HepG2 (cell line): ENCODE results near the gene APBA1. TPM values are rescaled to one million over a fixed set of nuclear protein-coding genes. Genes with fewer than 3 reads are reported as not detected.

ENCODE experiments used
- ATAC-seq: fragments of 200-7000 bp; cut with Tn5 transposase; 3 replicates; pipeline ENCODE4 v1.9.1; 2020; ENCODE audit warnings: mild to moderate bottlenecking, moderate library complexity
- BruUV-seq: library from RNA; stranded (reverse); fragments of 400-500 nt; replicated peaks from 2 replicates; lab custom pipeline; 2021; lab: Mats Ljungman, UMichigan
- CTCF ChIA-PET: fragments of 300-600 bp; formaldehyde crosslinking; extraction: SDS; loops from one replicate; lab custom pipeline; 2021; ENCODE audit warnings: low total read pairs, inconsistent platforms, low intra/inter-chr PET ratio; lab: Yijun Ruan, JAX
- POLR2A ChIA-PET: fragments of 350-600 bp; sonication (Branson Sonifier 250); formaldehyde crosslinking; loops from one replicate; lab custom pipeline; 2020; ENCODE audit warnings: antibody characterized with exemption, inconsistent platforms; lab: Yijun Ruan, JAX
- DNase-seq: peaks from one replicate; pipeline ENCODE4 v3.0.0-alpha.2; 2015; ENCODE audit warnings: low spot score
- FAIRE-seq: peaks from 3 replicates; lab custom pipeline; 2011; peaks lifted over from hg19 to GRCh38; lab: Jason Lieb, UNC
- H2AFZ ChIP-seq: one replicate; pipeline ENCODE4 v1.6.1; 2011; ENCODE audit warnings: low read length, inconsistent platforms
- H3K27ac ChIP-seq: fragments of 300-600 bp; 3 replicates; pipeline ENCODE4 v1.8.0; 2011; ENCODE audit warnings: mixed run types, mild to moderate bottlenecking, mixed read lengths, low read length, inconsistent platforms; ENCODE audit not compliant: insufficient read depth; ENCODE audit errors: extremely low read length
- H3K27me3 ChIP-seq, 2 experiments: fragments of 200-600 bp in 1 of 2; 2 replicates in 1 of 2; 3 replicates in 1 of 2; pipeline versions ENCODE4 v1.6.0 to v1.8.0; 2011; ENCODE audit warnings: low read length in 2 of 2, mild to moderate bottlenecking in 2 of 2, moderate library complexity in 2 of 2, inconsistent platforms in 1 of 2; ENCODE audit not compliant: insufficient read depth in 2 of 2, control insufficient read depth in 1 of 2
- H3K36me3 ChIP-seq, 2 experiments: fragments of 200-600 bp in 1 of 2; replicated peaks in 1 of 2; 2 replicates in 1 of 2; 3 replicates in 1 of 2; pipeline versions ENCODE4 v1.5.1 to v1.8.0; 2011; ENCODE audit warnings: low read length in 2 of 2, inconsistent platforms in 1 of 2; ENCODE audit not compliant: insufficient read depth in 2 of 2, control insufficient read depth in 1 of 2
- H3K4me1 ChIP-seq: 2 replicates; pipeline ENCODE4 v1.5.1; 2012; ENCODE audit warnings: low read length, inconsistent platforms; ENCODE audit not compliant: insufficient read depth
- H3K4me2 ChIP-seq: 2 replicates; pipeline ENCODE4 v1.6.0; 2011; ENCODE audit warnings: low read depth, low read length, inconsistent platforms
- H3K4me3 ChIP-seq, 3 experiments: fragments of 200-600 bp in 1 of 3; sonication (generic), shearing (Covaris generic) in 1 of 3; replicated peaks in 1 of 3; 2 replicates each; pipeline ENCODE4 v1.5.1; 2011 to 2016; ENCODE audit warnings: low read length in 3 of 3, inconsistent platforms in 2 of 3, low read depth in 2 of 3, mild to moderate bottlenecking in 2 of 3, control low read depth in 1 of 3, mixed read lengths in 1 of 3; ENCODE audit not compliant: insufficient read depth in 1 of 3
- H3K79me2 ChIP-seq: one replicate; pipeline ENCODE4 v1.6.1; 2011; ENCODE audit warnings: low read length, inconsistent platforms; ENCODE audit not compliant: insufficient read depth
- H3K9ac ChIP-seq: 2 replicates; pipeline ENCODE4 v1.6.0; 2011; ENCODE audit warnings: mild to moderate bottlenecking, low read depth, low read length, inconsistent platforms; ENCODE audit not compliant: insufficient read depth
- H3K9me3 ChIP-seq: 2 replicates; pipeline ENCODE4 v1.5.1; 2012; ENCODE audit warnings: mild to moderate bottlenecking, low read length
- H4K20me1 ChIP-seq: 2 replicates; pipeline ENCODE4 v1.6.0; 2011; ENCODE audit warnings: inconsistent platforms, mild to moderate bottlenecking, low read length, moderate library complexity; ENCODE audit not compliant: insufficient read depth
- BCL3 ChIP-seq: sonication (generic); formaldehyde crosslinking; IDR thresholded peaks from 2 replicates; pipeline ENCODE4 v1.5.1; 2020; ENCODE audit warnings: mild to moderate bottlenecking, missing genetic modification reagents, moderate library complexity
- CREM ChIP-seq, 2 experiments: sonication (generic) in 1 of 2; formaldehyde crosslinking in 1 of 2; IDR thresholded peaks; 2 replicates each; pipeline versions ENCODE4 v1.4.0 to v1.6.1; 2016 to 2020; ENCODE audit warnings: antibody characterized with exemption in 1 of 2, mild to moderate bottlenecking in 1 of 2, missing genetic modification reagents in 1 of 2
- HDAC6 ChIP-seq: fragments of 200-600 bp; sonication (generic); IDR thresholded peaks from 2 replicates; pipeline ENCODE4 v1.7.0; 2017; ENCODE audit warnings: mild to moderate bottlenecking, antibody characterized with exemption, low read length, low read depth
- HMGA1 ChIP-seq: sonication (generic); formaldehyde crosslinking; conservative IDR thresholded peaks from 2 replicates; pipeline ENCODE4 v1.4.0; 2020; ENCODE audit warnings: missing genetic modification reagents
- MAX ChIP-seq: IDR thresholded peaks from 2 replicates; pipeline ENCODE4 v1.6.1; 2012; ENCODE audit warnings: inconsistent platforms
- MIXL1 ChIP-seq: IDR thresholded peaks from 2 replicates; pipeline ENCODE4 v1.6.1; 2016
- PAWR ChIP-seq: sonication (generic); formaldehyde crosslinking; IDR thresholded peaks from 2 replicates; pipeline ENCODE4 v1.4.0; 2020; ENCODE audit warnings: missing genetic modification reagents, mild to moderate bottlenecking, borderline replicate concordance
- POLR2A ChIP-seq, 2 experiments: IDR thresholded peaks; 2 replicates each; pipeline ENCODE4 v1.6.1; 2011; ENCODE audit warnings: low read depth in 2 of 2, low read length in 2 of 2, mild to moderate bottlenecking in 1 of 2, moderate library complexity in 1 of 2; ENCODE audit not compliant: insufficient read depth in 1 of 2
- SIN3B ChIP-seq: fragments of 150-350 bp; IDR thresholded peaks from 2 replicates; pipeline ENCODE4 v1.6.1; 2014; ENCODE audit warnings: low read length
- TEAD3 ChIP-seq: optimal IDR thresholded peaks from 2 replicates; pipeline ENCODE3; 2016; ENCODE audit warnings: borderline replicate concordance
- U2AF1 ChIP-seq: fragments of 200-400 bp; formaldehyde crosslinking; optimal IDR thresholded peaks from 2 replicates; pipeline ENCODE3; 2017; ENCODE audit warnings: mild to moderate bottlenecking, low read depth, low read length
- ZKSCAN1 ChIP-seq: fragments of 150-350 bp; IDR thresholded peaks from 2 replicates; pipeline ENCODE4 v1.6.1; 2014; ENCODE audit warnings: low read length
- WGBS: methylation state at CpG from one replicate; pipeline ENCODE4 v1.1.6; 2017; ENCODE audit warnings: low lambda C conversion rate; 5-methylcytosine and 5-hydroxymethylcytosine counted together
- in situ Hi-C: cut with HindIII; loops from 2 replicates; pipeline ENCODE4 v1.10.0; 2017; ENCODE audit warnings: low pct_unique_long_range_greater_than_20kb; ENCODE audit not compliant: extremely low pct_ligation_motif_present
- intact Hi-C: fragments of 100-400 bp; cut with micrococcal nuclease; formaldehyde crosslinking; loops from one replicate; pipeline ENCODE4 v1.10.0; 2022; ENCODE audit not compliant: unreplicated experiment
- polyA plus RNA-seq, 8 experiments: library from polyadenylated mRNA; depleted of rRNA in 3 of 8; stranded (reverse) in 7 of 8; unstranded in 1 of 8; fragments of >200 nt; fragmentation: Illumina TruSeq in 4 of 8; extraction: Trizol in 4 of 8; gene quantifications; 2 replicates each; pipeline versions ENCODE4 v1.2.1 to v1.2.3, GENCODE V29; 2011 to 2016; ENCODE audit warnings: low read depth in 4 of 8, missing spikeins in 1 of 8, mixed read lengths in 1 of 8; ENCODE audit not compliant: insufficient read depth in 1 of 8
- total RNA-seq, 5 experiments: library from RNA; depleted of rRNA; stranded (reverse); fragments of >200 nt; fragmentation: Illumina TruSeq; extraction: Trizol; gene quantifications; 2 replicates each; pipeline ENCODE4 v1.2.3, GENCODE V29; 2016; ENCODE audit warnings: low read depth in 1 of 5

Gene APBA1
- total and polyA plus RNA-seq, 2 of the 13 experiments (the other 11 are each of a cell fraction or from before 2014, with no cell fraction given) = 0.15 TPM; not detected in 1

DNA sequence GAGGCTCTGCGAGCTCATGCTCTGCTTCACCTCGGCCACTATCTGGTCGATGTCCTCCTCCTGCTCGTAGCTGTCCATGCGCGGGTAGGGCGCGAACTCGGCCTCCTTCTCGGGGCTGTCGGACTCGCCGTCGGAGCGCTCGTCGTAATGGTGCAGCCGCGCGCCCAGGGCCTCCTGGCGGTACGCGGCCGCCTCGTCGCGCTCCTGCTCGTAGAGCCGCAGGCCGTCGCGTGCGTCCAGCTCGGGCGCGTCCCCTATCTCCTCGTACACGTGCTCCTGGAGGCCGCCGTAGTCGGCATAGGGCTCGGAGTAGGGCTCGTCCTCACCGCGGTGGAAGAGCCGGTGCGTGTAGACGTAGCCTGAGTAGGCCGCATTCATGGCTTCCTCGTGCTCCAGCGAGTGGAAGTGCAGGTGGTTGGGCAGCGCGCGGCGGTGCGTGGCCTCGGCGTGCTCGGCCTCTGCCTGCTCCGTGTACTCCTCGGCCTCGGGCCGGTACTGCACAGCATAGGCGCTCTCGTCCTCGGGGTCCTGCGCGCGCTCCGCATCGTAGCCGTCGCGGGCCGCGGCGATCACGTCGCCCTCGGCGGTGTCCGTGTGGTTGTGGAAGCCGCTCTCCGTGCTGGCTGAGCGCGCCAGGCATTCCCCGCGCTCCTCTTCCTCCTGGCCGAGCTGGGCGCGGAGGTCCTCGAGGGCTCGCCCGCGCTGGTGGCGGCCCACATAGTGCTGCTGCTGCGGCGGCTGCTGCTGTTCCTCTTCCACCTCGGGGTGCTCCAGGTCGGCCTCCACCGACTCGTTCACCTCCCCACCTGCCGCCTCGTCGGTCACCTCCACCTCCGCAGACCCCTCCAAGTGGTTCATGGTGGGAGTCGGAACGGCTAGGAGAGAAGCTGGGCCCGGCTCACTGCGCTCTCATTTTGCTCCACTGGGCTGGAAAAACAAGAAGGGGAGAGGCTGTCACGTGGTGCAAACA lies 155.5 kb downstream of the APBA1 start:
- intact Hi-C loops = no loop called here
- WGBS = 96% methylated on average over 110 of the region's 111 CpGs
- CTCF ChIA-PET = no interaction called here

More for the DNA sequence above, 155.5 kb downstream of the APBA1 start:
- FAIRE-seq (no peak), ATAC-seq (no peak), DNase-seq (no peak)
- Histone ChIP-seq H3K27ac (no peak overlapping the region), H3K9me3 (no peaks in the 10 kb centered on the region), H3K4me3 (no peak overlapping the region), H3K36me3 (no peaks in the 10 kb centered on the region), H3K9ac (no peak overlapping the region), H3K27me3 (no peaks in the 10 kb centered on the region), H3K4me1 (peaks cover 53% of the 10 kb centered on the region), H2AFZ (no peak overlapping the region), H4K20me1 (no peaks in the 10 kb centered on the region), H3K79me2 (no peaks in the 10 kb centered on the region), H3K4me2 (no peak overlapping the region)
- BruUV-seq = no TSS peak
- POLR2A ChIA-PET = no interaction called here
- no peak for TF ChIP-seq MAX
- TF ChIP-seq MIXL1 = no peak
- no peak for TF ChIP-seq SIN3B
- TF ChIP-seq BCL3 (CRISPR knock-in tag) = no peak
- no peak for TF ChIP-seq HMGA1 (CRISPR knock-in tag)
- no peak for TF ChIP-seq PAWR (CRISPR knock-in tag)
- no peak for TF ChIP-seq ZKSCAN1
- no peak for TF ChIP-seq TEAD3 (CRISPR knock-in tag)
- no peak for TF ChIP-seq HDAC6
- TF ChIP-seq POLR2A (IDR thresholded peaks at IDR 0.05; ENCODE audit: insufficient read depth in 1 of 2, low read depth in 2 of 2, low read length in 2 of 2) = no peak
- TF ChIP-seq CREM (IDR thresholded peaks at IDR 0.05) = no peak
- TF ChIP-seq CREM (CRISPR knock-in tag; IDR thresholded peaks at IDR 0.05) = no peak
- TF ChIP-seq U2AF1 = no peak
- in situ Hi-C loops = no loop called here
